Measurements from ENCODE around the gene ACOT9.
A peak's percentile ranks its signal among the peaks of the same experiment; 100 is the strongest.

ACOT9 gene

GRCh38 chrX:23749129-23749528, 6.1 kb upstream of the ACOT9 start:
- TF ChIP-seq CTCF (IDR thresholded peaks at IDR 0.05; ENCODE audit: borderline replicate concordance, insufficient read depth, low read depth, low read length) = no peak
- no peak overlapping the region for H3K4me3 ChIP-seq (ENCODE audit: low read depth, low read length)

GRCh38 chrX:23745786-23746185, 2.7 kb upstream of the ACOT9 start:
- no peak for TF ChIP-seq CTCF (IDR thresholded peaks at IDR 0.05; ENCODE audit: borderline replicate concordance, insufficient read depth, low read depth, low read length)
- H3K4me3 ChIP-seq (ENCODE audit: low read depth, low read length) = no peak overlapping the region

DNA sequence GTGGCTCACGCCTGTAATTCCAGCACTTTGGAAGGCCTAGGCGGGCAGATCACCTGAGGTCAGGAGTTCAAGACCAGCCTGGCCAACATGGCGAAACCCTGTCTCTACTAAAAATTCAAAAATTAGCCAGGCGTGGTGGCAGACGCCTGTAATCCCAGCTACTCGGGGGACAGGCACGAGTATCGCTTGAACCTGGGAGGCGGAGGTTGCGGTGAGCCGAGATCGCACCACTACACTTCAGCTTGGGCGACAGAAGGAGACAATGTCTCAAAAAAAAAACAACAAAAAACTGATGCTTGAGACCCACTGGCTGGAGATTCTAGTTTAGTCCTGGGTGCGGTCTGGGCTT, 521 bp upstream of the ACOT9 start:
- H3K4me3 ChIP-seq (ENCODE audit: low read depth, low read length) = peak overlapping the region; percentile 76

GRCh38 chrX:23742174-23742696, 841 bp downstream of the ACOT9 start:
- TF ChIP-seq CTCF (IDR thresholded peaks at IDR 0.05; ENCODE audit: borderline replicate concordance, insufficient read depth, low read depth, low read length) = no peak
- H3K4me3 ChIP-seq (ENCODE audit: low read depth, low read length) = peak overlapping the region; percentile 76

DNA sequence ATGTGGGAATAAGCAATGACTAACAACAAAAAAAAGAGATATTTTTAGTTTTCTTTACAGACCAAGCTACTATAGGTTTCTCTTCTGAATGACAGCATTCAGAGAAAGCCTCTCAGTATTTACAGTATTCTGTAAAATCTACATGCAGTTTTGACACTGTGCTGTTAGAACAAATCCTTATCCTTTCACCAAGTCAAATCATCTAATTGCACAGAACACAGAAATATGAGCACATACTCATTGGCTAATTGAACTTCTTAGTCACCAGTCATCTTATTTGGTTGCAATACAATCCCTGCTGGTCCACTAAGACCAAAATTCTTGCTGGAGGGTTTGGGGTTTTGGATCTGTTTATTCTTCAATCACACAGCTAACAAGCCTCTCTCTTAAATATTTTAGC, 5.7 kb downstream of the ACOT9 start:
- TF ChIP-seq CTCF (IDR thresholded peaks at IDR 0.05; ENCODE audit: borderline replicate concordance, insufficient read depth, low read depth, low read length) = no peak
- no peak overlapping the region for H3K4me3 ChIP-seq (ENCODE audit: low read depth, low read length)

- no peak for TF ChIP-seq CTCF (IDR thresholded peaks at IDR 0.05; ENCODE audit: borderline replicate concordance, insufficient read depth, low read depth, low read length)
- no peak overlapping the region for H3K4me3 ChIP-seq (ENCODE audit: low read depth, low read length)
Observed at GRCh38 chrX:23736030-23736429, 7.0 kb downstream of the ACOT9 start.

GRCh38 chrX:23732704-23733103, 10.4 kb downstream of the ACOT9 start:
- no peak overlapping the region for H3K4me3 ChIP-seq (ENCODE audit: low read depth, low read length)
- no peak for TF ChIP-seq CTCF (IDR thresholded peaks at IDR 0.05; ENCODE audit: borderline replicate concordance, insufficient read depth, low read depth, low read length)

- H3K4me3 ChIP-seq (ENCODE audit: low read depth, low read length) = no peak overlapping the region
- TF ChIP-seq CTCF (IDR thresholded peaks at IDR 0.05; ENCODE audit: borderline replicate concordance, insufficient read depth, low read depth, low read length) = no peak
Observed at GRCh38 chrX:23731951-23732350, 11.1 kb downstream of the ACOT9 start.
